IMR-90 (cell line): Measurements from ENCODE around the gene CAPN9. TPM values are rescaled to one million over a fixed set of nuclear protein-coding genes. Genes with fewer than 3 reads are reported as not detected.

Experiments used
- ATAC-seq: fragments of 200-7000 bp; cut with Tn5 transposase; 2 replicates; pipeline ENCODE4 v1.9.1; 2020; ENCODE audit warnings: low read depth, mild to moderate bottlenecking, moderate library complexity
- BruUV-seq: library from RNA; stranded (reverse); fragments of 400-500 nt; replicated peaks from 2 replicates; lab custom pipeline; 2021; lab: Mats Ljungman, UMichigan
- CTCF ChIA-PET: fragments of 300-600 bp; formaldehyde crosslinking; extraction: SDS; loops from one replicate; lab custom pipeline; 2021; ENCODE audit warnings: antibody characterized with exemption; lab: Yijun Ruan, JAX
- POLR2A ChIA-PET: fragments of 300-600 bp; sonication (Branson Sonifier 250); formaldehyde crosslinking; loops from one replicate; lab custom pipeline; 2022; ENCODE audit warnings: antibody characterized with exemption; ENCODE audit not compliant: unreplicated experiment; lab: Charles Lee
- DNase-seq: peaks from one replicate; pipeline ENCODE4 v3.0.0; 2013
- H2AFZ ChIP-seq: replicated peaks from 2 replicates; pipeline ENCODE3; 2013; ENCODE audit warnings: low read length, mild to moderate bottlenecking; ENCODE audit not compliant: poor library complexity
- H2AK5ac ChIP-seq: 2 replicates; pipeline ENCODE4 v1.6.1; 2013; ENCODE audit warnings: low read depth, low read length, inconsistent platforms
- H2AK9ac ChIP-seq: replicated peaks from 2 replicates; pipeline ENCODE3; 2013; ENCODE audit warnings: mild to moderate bottlenecking, low read depth, low read length, moderate library complexity; ENCODE audit not compliant: poor library complexity
- H2BK120ac ChIP-seq: 2 replicates; pipeline ENCODE4 v1.6.1; 2013; ENCODE audit warnings: low read depth, low read length, inconsistent platforms
- H2BK15ac ChIP-seq: 3 replicates; pipeline ENCODE4 v1.6.1; 2013; ENCODE audit warnings: low read depth, low read length, inconsistent platforms
- H2BK20ac ChIP-seq: 2 replicates; pipeline ENCODE4 v1.6.1; 2013; ENCODE audit warnings: low read depth, mild to moderate bottlenecking, inconsistent platforms, low read length, moderate library complexity
- H2BK5ac ChIP-seq: 2 replicates; pipeline ENCODE4 v1.6.1; 2013; ENCODE audit warnings: mild to moderate bottlenecking, low read depth, low read length, inconsistent platforms; ENCODE audit not compliant: poor library complexity, severe bottlenecking
- H3K14ac ChIP-seq: replicated peaks from 2 replicates; pipeline ENCODE4 v1.6.1; 2013; ENCODE audit warnings: low read depth, low read length, inconsistent platforms
- H3K18ac ChIP-seq: 2 replicates; pipeline ENCODE4 v1.6.1; 2013; ENCODE audit warnings: low read depth, low read length, control low read depth
- H3K23ac ChIP-seq: 2 replicates; pipeline ENCODE4 v1.6.1; 2013; ENCODE audit warnings: low read depth, low read length, inconsistent platforms
- H3K27ac ChIP-seq: 2 replicates; pipeline ENCODE4 v1.5.1; 2013; ENCODE audit warnings: mild to moderate bottlenecking, control low read depth, low read length; ENCODE audit not compliant: insufficient read depth
- H3K27me3 ChIP-seq: 2 replicates; pipeline ENCODE4 v1.6.1; 2013; ENCODE audit warnings: low read length; ENCODE audit not compliant: control insufficient read depth, insufficient read depth
- H3K36me3 ChIP-seq: 2 replicates; pipeline ENCODE4 v1.6.1; 2013; ENCODE audit warnings: low read length, mixed read lengths; ENCODE audit not compliant: control insufficient read depth, insufficient read depth
- H3K4ac ChIP-seq: 2 replicates; pipeline ENCODE4 v1.6.1; 2013; ENCODE audit warnings: low read depth, low read length, inconsistent platforms
- H3K4me1 ChIP-seq: 2 replicates; pipeline ENCODE4 v1.6.1; 2013; ENCODE audit warnings: low read length, mixed read lengths; ENCODE audit not compliant: control insufficient read depth, insufficient read depth
- H3K4me2 ChIP-seq: 2 replicates; pipeline ENCODE4 v1.6.1; 2013; ENCODE audit warnings: low read depth, mild to moderate bottlenecking, control low read depth, low read length, moderate library complexity
- H3K4me3 ChIP-seq: 2 replicates; pipeline ENCODE4 v1.5.1; 2013; ENCODE audit warnings: low read depth, mild to moderate bottlenecking, control low read depth, low read length, moderate library complexity; ENCODE audit not compliant: insufficient read depth
- H3K56ac ChIP-seq: 2 replicates; pipeline ENCODE4 v1.6.1; 2013; ENCODE audit warnings: low read length, inconsistent platforms; ENCODE audit not compliant: insufficient read depth; ENCODE audit errors: extremely low read depth
- H3K79me1 ChIP-seq, 2 experiments: 2 replicates each; pipeline ENCODE4 v1.6.1; 2013; ENCODE audit warnings: low read length in 2 of 2, inconsistent platforms in 1 of 2, low read depth in 1 of 2
- H3K9ac ChIP-seq: 2 replicates; pipeline ENCODE4 v1.6.1; 2013; ENCODE audit warnings: low read depth, low read length, control low read depth
- H3K9me1 ChIP-seq: 2 replicates; pipeline ENCODE4 v1.6.1; 2013; ENCODE audit warnings: low read length, inconsistent platforms; ENCODE audit not compliant: insufficient read depth
- H3K9me3 ChIP-seq: 2 replicates; pipeline ENCODE4 v1.6.1; 2013; ENCODE audit warnings: low read length; ENCODE audit not compliant: control insufficient read depth, insufficient read depth
- H4K20me1 ChIP-seq: 2 replicates; pipeline ENCODE4 v1.6.1; 2013; ENCODE audit warnings: low read length, inconsistent platforms; ENCODE audit not compliant: insufficient read depth
- H4K5ac ChIP-seq: 2 replicates; pipeline ENCODE4 v1.6.1; 2013; ENCODE audit warnings: mild to moderate bottlenecking, low read depth, low read length, control low read depth
- H4K8ac ChIP-seq, 2 experiments: 2 replicates each; pipeline ENCODE4 v1.6.1; 2013; ENCODE audit warnings: low read depth in 2 of 2, low read length in 2 of 2, control low read depth in 1 of 2, inconsistent platforms in 1 of 2
- H4K91ac ChIP-seq: 2 replicates; pipeline ENCODE4 v1.6.1; 2013; ENCODE audit warnings: low read depth, low read length, inconsistent platforms; ENCODE audit not compliant: insufficient read depth
- CEBPB ChIP-seq: IDR thresholded peaks from 2 replicates; pipeline ENCODE4 v1.6.1; 2012; ENCODE audit warnings: low read depth, low read length, improper control_type of control experiment
- CHD1 ChIP-seq: IDR thresholded peaks from 2 replicates; pipeline ENCODE4 v1.6.1; 2012; ENCODE audit warnings: low read depth, low read length, improper control_type of control experiment
- CTCF ChIP-seq: conservative IDR thresholded peaks from 2 replicates; pipeline ENCODE4 v1.5.1; 2012; ENCODE audit warnings: mild to moderate bottlenecking, low read depth, low read length, improper control_type of control experiment
- MAFK ChIP-seq: IDR thresholded peaks from 2 replicates; pipeline ENCODE4 v1.6.1; 2012; ENCODE audit warnings: low read depth, low read length, improper control_type of control experiment
- MAZ ChIP-seq: IDR thresholded peaks from 2 replicates; pipeline ENCODE4 v1.6.1; 2012; ENCODE audit warnings: low read depth, mild to moderate bottlenecking, low read length, improper control_type of control experiment, moderate library complexity, borderline replicate concordance
- NFE2L2 ChIP-seq: fragments of 150-350 bp; IDR thresholded peaks from 2 replicates; pipeline ENCODE4 v1.6.1; 2016; ENCODE audit warnings: low read depth, mild to moderate bottlenecking, low read length
- RAD21 ChIP-seq: IDR thresholded peaks from 2 replicates; pipeline ENCODE4 v1.6.1; 2012; ENCODE audit warnings: low read length, improper control_type of control experiment
- RCOR1 ChIP-seq: IDR thresholded peaks from 2 replicates; pipeline ENCODE4 v1.6.1; 2012; ENCODE audit warnings: mild to moderate bottlenecking, low read length, improper control_type of control experiment; ENCODE audit not compliant: insufficient replicate concordance
- SMC3 ChIP-seq: fragments of 150-350 bp; IDR thresholded peaks from 2 replicates; pipeline ENCODE4 v1.6.1; 2016; ENCODE audit warnings: low read depth, mild to moderate bottlenecking, antibody characterized with exemption, low read length, moderate library complexity
- WGBS, 2 experiments: methylation state at CpG; one replicate each; pipeline versions ENCODE4 v1.1.5 to v1.1.7; 2013; ENCODE audit warnings: missing lambda C conversion rate in 2 of 2; ENCODE audit not compliant: insufficient read length in 1 of 2; ENCODE audit errors: extremely low coverage in 2 of 2; 5-methylcytosine and 5-hydroxymethylcytosine counted together
- dilution Hi-C: fragments of 300-500 bp; cut with HindIII; formaldehyde crosslinking; loops from one replicate; pipeline ENCODE4 v1.14.3; 2018; ENCODE audit warnings: low sequenced_read_pairs; ENCODE audit not compliant: unreplicated experiment
- in situ Hi-C: fragments of 300-500 bp; cut with MboI; formaldehyde crosslinking; loops from 3 replicates; pipeline ENCODE4 v1.14.3; 2019; ENCODE audit warnings: low sequenced_read_pairs, inconsistent platforms, mixed read lengths
- intact Hi-C: fragments of 100-400 bp; cut with micrococcal nuclease; formaldehyde crosslinking; loops from 2 replicates; pipeline ENCODE4 v1.10.0; 2022
- polyA plus RNA-seq, 3 experiments: library from polyadenylated mRNA; depleted of rRNA; stranded (reverse); fragments of >200 nt; gene quantifications; 2 replicates each; pipeline ENCODE4 v1.2.3, GENCODE V29; 2012; ENCODE audit warnings: low replicate concordance in 1 of 3
- total RNA-seq: library from RNA; depleted of rRNA; stranded (reverse); fragments of >200 nt; gene quantifications from 2 replicates; pipeline ENCODE4 v1.2.3, GENCODE V29; 2012

CAPN9 gene
- total and polyA plus RNA-seq, 2 of the 4 experiments (the other 2 are of a cell fraction), result not detected

GRCh38 chr1:230704830-230705229 lies 42.4 kb upstream of the CAPN9 start:
- intact Hi-C loops, result no loop called here
- H3K4me3 ChIP-seq, result no peak overlapping the region
- ATAC-seq, result no peak

More at GRCh38 chr1:230704830-230705229, 42.4 kb upstream of the CAPN9 start:
- Histone ChIP-seq H3K4me2 (no peak overlapping the region), H2AFZ (no peak overlapping the region), H2AK9ac (no peak overlapping the region), H2BK120ac (no peak overlapping the region), H3K18ac (no peak overlapping the region), H2BK15ac (no peak overlapping the region), H2BK5ac (no peak overlapping the region), H3K23ac (no peak overlapping the region), H3K56ac (no peak overlapping the region), H3K27ac (no peak overlapping the region), H3K36me3 (no peaks in the 10 kb centered on the region), H4K5ac (no peak overlapping the region), H3K9me3 (no peaks in the 10 kb centered on the region), H3K9ac (no peak overlapping the region), H3K14ac (no peak overlapping the region), H3K79me1 (no peaks in the 10 kb centered on the region), H3K9me1 (no peaks in the 10 kb centered on the region), H3K4ac (no peak overlapping the region), H4K8ac (no peak overlapping the region), H4K91ac (no peak overlapping the region), H4K20me1 (no peaks in the 10 kb centered on the region), H3K27me3 (peaks cover 6% of the 10 kb centered on the region), H2BK20ac (no peak overlapping the region), H3K4me1 (no peaks in the 10 kb centered on the region), H2AK5ac (no peak overlapping the region)
- 62% methylated on average over 5 of the region's 7 CpGs; no CpG with 5 or more reads in 1 of the 2 experiments for WGBS, 2 experiments
- TF ChIP-seq CTCF (no peak), CHD1 (no peak), RCOR1 (no peak), CEBPB (no peak), SMC3 (no peak), NFE2L2 (no peak), RAD21 (no peak), MAFK (no peak), MAZ (no peak)
- ChIA-PET POLR2A (no interaction called here), CTCF (no interaction called here)
- no TSS peak for BruUV-seq
- dilution Hi-C loops (no loop called here), in situ Hi-C loops (no loop called here)
- DNase-seq, result no peak
